MM.1S (cell line): ENCODE results near the gene LPCAT1.

Experiments
- CTCF ChIP-seq: fragments of 300-600 bp; sonication (generic); IDR thresholded peaks from 2 replicates; pipeline ENCODE4 v1.5.1; 2016; ENCODE audit warnings: antibody characterized with exemption, low read length, mixed read lengths
- EZH2phosphoT487 ChIP-seq: fragments of 300-600 bp; sonication (generic); IDR thresholded peaks from 2 replicates; pipeline ENCODE4 v1.6.1; 2018; ENCODE audit warnings: antibody characterized with exemption, low read length

GRCh38 chr5:1547655-1548054, 23.9 kb upstream of the LPCAT1 start:
- TF ChIP-seq CTCF = no peak
- no peak for TF ChIP-seq EZH2phosphoT487
